Measurements from ENCODE around the gene CBLB.

CBLB gene

GRCh38 chr3:105608623-105609022 is 260.2 kb downstream of the CBLB start:
- no peak overlapping the region for H3K4me3 ChIP-seq (ENCODE audit: low read length)
- no peak for TF ChIP-seq ZNF274 (IDR thresholded peaks at IDR 0.05; ENCODE audit: low read depth, low read length)

GRCh38 chr3:105606016-105606415 is 262.8 kb downstream of the CBLB start:
- H3K4me3 ChIP-seq (ENCODE audit: low read length) = no peak overlapping the region
- TF ChIP-seq ZNF274 (IDR thresholded peaks at IDR 0.05; ENCODE audit: low read depth, low read length) = no peak
